ENCODE data around the gene SIM2.

SIM2 gene

GRCh38 chr21:36700295-36700970 lies 1.5 kb downstream of the SIM2 start:
- no peak for TF ChIP-seq CTCF (IDR thresholded peaks at IDR 0.05; ENCODE audit: control insufficient read depth, insufficient read depth, low read depth, low read length, missing control alignments)
- no peak for DNase-seq (ENCODE audit: low read depth)
- no peak overlapping the region for H3K4me3 ChIP-seq (ENCODE audit: control insufficient read depth, low read depth, low read length)

- no peak for TF ChIP-seq CTCF (IDR thresholded peaks at IDR 0.05; ENCODE audit: control insufficient read depth, insufficient read depth, low read depth, low read length, missing control alignments)
- DNase-seq (ENCODE audit: low read depth) = no peak
- no peak overlapping the region for H3K4me3 ChIP-seq (ENCODE audit: control insufficient read depth, low read depth, low read length)
Measured at GRCh38 chr21:36700971-36701755, 2.2 kb downstream of the SIM2 start.

- H3K4me3 ChIP-seq (ENCODE audit: control insufficient read depth, low read depth, low read length) = no peak overlapping the region
- DNase-seq (ENCODE audit: low read depth) = no peak
- no peak for TF ChIP-seq CTCF (IDR thresholded peaks at IDR 0.05; ENCODE audit: control insufficient read depth, insufficient read depth, low read depth, low read length, missing control alignments)
Measured at GRCh38 chr21:36701756-36702621, 3.1 kb downstream of the SIM2 start.

GRCh38 chr21:36702622-36702968 lies 3.7 kb downstream of the SIM2 start:
- TF ChIP-seq CTCF (IDR thresholded peaks at IDR 0.05; ENCODE audit: control insufficient read depth, insufficient read depth, low read depth, low read length, missing control alignments) = no peak
- H3K4me3 ChIP-seq (ENCODE audit: control insufficient read depth, low read depth, low read length) = no peak overlapping the region
- no peak for DNase-seq (ENCODE audit: low read depth)

- no peak for TF ChIP-seq CTCF (IDR thresholded peaks at IDR 0.05; ENCODE audit: control insufficient read depth, insufficient read depth, low read depth, low read length, missing control alignments)
- no peak overlapping the region for H3K4me3 ChIP-seq (ENCODE audit: control insufficient read depth, low read depth, low read length)
- DNase-seq (ENCODE audit: low read depth) = no peak
Measured at GRCh38 chr21:36703123-36703522, 4.2 kb downstream of the SIM2 start.

GRCh38 chr21:36703626-36704280 lies 4.8 kb downstream of the SIM2 start:
- no peak for TF ChIP-seq CTCF (IDR thresholded peaks at IDR 0.05; ENCODE audit: control insufficient read depth, insufficient read depth, low read depth, low read length, missing control alignments)
- H3K4me3 ChIP-seq (ENCODE audit: control insufficient read depth, low read depth, low read length) = no peak overlapping the region
- no peak for DNase-seq (ENCODE audit: low read depth)
